ENCODE results near the gene WNK2.

The WNK2 gene

DNA sequence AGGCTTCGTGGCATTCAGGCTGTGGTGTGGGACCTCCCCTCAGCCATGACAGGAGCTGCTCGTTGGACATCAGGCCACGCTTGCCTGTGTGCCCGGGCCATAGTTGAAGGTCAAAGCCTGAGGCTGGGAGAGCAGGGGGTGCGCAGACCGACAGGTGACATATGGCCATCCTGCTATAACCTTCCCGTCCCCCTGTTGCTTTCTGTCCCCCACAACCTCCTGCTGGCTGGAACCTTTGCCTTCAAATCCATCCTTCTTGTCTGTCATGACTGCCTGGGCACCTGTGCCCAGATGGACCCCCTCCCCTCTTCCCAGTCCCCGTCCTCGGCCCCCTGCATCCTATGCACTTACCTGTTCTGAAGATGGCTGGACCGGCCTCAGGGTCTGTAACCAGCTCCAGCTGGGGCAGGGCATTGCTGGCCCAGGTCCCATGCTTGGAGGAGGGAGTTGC is 83.2 kb downstream of the WNK2 start:
- no peak for DNase-seq (ENCODE audit: low read depth)

DNA sequence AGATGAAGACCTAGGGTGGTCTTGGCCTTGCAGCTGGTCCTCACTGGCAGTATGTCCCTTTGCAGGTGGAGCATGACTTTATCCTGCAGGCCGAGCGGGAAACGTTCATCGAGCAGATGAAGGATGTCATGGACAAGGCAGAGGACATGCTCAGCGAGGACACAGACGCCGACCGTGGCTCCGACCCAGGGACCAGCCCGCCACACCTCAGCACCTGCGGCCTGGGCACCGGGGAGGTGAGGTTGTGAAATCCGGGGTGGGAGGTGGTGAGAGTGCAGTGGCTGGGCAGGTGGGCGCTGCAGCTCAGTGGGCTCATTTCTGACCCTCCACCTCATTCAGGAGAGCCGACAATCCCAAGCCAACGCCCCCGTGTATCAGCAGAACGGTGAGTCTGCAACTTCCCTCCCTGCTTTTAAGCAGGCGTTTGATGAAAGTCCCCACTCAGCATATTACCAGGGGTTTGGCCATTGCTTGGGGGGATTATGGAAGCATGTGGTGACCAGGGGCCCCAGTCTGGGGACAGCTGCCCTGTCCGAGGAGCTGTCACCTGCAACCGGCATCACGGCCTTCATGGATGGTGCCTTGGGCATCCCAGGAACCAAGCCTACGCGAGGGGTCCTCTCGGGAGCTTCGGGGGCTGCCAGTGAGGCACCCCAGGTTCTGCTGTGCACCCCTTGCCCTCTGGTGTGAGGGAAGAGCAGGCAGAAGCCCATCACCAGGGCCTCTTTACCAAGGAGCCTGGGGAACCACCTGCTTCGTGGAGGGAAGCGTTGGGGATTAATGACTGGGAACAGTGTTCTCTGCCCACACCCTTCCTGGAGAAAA is 84.0 kb downstream of the WNK2 start:
- DNase-seq (ENCODE audit: low read depth) = no peak

DNA sequence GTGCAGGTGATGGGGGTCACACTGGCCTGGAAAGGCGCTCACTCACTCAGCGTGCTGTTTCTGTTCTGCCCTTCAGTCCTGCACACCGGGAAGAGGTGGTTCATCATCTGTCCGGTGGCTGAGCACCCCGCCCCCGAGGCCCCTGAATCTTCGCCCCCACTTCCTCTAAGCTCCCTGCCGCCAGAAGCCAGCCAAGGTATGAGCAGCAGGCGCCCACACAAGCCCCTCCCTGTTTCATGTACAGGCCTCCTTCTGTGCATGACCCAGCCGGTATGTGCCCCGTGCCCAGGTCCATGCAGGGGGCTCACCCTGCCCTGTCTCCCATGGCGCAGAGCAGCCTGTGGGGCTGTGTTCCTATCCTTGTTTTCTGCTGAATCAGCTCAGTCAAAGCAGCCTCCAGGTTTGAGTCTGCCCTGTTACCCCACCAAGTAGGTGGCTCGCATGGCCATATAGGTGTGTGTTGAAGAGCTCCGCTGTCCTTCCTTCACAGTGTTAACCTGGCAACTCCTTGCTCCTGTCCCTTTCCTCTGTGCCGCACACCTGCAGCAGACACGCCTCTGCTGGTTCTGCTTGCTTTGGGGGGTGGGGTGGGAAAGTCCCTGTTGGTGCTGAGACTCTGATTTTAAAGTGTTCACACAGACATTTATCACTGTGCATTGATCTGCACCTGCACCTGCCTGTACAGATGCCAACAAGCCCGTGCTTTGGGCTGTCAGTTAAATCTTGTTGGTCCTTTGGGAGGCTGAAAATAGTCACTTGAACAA is 84.8 kb downstream of the WNK2 start:
- no peak for DNase-seq (ENCODE audit: low read depth)

DNA sequence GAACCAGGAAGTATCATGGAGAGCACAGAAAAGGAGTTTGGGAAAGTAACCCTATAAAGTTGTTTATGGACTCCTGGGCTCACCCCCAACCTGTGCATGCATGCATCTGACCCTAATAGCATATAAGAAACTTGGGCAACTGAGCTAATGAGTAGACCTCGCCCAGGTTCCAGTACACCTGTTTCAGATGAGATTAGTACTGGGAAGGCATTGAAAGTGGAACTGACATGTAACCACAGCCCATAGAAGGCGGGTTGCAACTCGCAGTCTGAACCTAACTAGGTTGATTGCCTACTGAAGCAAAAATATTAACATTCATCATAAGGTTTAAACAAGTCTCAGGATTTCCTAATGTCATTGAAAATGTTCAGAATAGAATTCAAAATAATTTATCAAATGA is 87.0 kb downstream of the WNK2 start:
- no peak for DNase-seq (ENCODE audit: low read depth)

DNA sequence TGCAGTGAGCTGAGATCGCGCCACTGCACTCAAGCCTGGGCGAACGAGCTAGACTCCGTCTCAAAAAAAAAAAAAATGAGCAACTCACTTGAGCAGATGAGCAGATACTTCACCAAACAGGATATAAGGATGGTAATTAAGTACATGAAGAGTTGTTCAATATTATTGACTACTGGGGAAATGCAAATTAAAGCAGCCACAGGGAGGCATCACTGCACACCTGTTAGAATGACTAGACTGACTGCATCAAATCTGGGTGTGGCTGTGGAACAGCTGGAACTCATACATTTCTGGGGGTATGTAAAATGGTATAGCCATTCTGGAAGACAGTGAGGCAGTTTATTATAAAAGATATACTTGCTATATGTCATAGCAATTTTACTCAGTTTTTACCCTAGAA is 93.0 kb downstream of the WNK2 start:
- no peak for DNase-seq (ENCODE audit: low read depth)

DNA sequence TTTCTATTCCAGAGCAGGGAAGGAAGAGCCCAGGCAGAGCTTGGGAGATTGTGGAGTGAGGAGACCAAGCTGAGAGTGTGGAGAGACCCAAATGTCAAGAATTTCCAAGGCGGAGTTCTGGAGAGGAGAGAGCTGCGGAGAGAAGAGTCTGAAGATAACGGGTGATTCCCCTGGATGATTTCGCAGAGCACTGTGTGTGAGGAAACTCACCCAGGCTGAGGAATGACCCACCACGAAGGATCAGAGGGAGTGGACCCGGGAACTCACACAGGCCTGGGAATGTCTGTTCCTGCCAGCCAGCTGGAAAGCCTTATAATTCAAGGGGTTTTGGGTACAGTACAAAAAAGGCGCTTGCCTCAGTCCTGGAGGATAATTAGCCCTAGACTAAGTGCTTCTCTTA is 94.2 kb downstream of the WNK2 start:
- DNase-seq (ENCODE audit: low read depth) = no peak

DNA sequence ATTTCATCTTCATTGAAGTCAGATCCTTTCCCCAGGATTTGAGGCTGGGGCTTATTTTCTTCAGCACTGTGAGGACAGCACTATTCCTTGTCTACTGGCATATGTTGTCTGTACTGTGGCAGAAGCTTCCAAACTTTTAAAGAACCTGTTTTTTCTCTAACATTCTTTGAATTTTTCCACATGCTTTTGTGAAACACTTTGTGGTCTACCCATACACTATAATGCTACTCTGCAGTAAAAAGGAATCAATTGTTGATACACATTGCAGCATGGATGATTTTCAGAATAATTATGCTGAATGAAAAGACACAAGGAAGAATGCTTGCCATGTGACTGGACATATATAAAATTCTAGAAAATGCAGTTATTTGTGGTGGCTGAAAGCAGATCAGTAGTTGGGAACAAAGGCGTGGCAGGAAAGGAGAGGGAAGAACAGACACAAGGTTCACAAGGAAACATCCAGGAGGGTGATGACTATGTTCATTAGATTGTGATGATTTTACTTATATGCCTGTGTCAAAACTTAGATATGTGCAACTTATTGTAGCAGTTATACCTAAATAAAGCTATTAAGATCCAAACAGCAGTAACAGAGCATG is 96.8 kb downstream of the WNK2 start:
- no peak for DNase-seq (ENCODE audit: low read depth)

DNA sequence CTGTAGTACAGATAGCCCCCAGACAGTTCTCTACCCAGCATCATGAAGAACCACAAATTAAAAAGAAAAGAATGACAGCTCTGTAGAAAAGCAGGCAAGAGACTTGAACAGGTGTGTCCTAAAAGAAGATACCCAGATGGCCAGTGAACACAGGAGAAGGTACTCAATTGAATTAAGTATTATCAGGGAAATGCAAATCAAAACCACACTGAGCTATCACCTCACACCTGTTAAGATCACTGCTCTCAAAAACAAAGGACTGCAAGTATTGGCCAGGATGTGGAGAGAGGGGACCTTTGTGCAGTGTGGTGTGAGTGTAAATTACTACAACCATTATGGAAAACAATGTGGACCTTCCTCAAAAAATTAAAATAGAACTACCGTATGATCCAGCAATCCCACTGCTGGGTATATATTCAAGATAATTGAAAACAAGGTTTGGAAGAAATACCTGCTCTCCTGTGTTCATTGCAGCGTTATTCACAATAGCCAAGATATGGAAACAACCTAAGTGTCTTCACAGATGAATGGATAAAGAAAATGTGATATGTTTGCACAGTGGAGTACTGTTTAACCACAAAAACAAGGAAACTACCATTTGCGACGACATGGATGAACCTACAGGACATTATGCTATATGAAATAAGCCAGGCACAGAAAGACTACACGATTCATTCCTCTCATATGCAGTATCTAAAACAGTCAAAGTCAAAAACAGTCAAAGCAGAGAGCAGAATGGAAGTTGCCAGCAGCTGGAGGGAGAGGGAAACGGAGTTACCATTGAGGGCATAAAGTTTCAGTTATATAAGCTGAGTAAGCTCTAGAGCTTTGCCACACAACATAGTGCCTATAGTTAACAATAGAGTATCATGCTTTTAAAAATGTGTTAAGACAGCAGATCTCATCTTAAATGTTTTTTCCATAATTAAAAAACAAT is 102.6 kb downstream of the WNK2 start:
- DNase-seq (ENCODE audit: low read depth) = no peak

DNA sequence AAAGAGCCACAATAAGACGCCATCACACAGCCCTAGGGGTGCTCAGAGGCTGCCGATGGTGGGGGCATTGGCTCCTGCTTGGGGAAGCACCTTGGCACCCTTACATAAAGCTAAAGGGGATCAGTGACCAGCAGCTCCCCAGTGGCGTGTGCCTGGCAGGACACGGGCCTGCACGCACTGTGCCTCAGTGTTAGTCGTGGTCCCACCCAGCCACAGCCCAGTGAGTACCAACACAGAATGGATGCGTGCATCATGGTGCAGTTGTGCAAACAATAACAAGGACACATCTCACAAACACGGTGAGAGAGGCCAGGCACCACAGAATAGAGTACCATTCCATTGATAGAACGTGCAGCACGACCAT is 103.2 kb downstream of the WNK2 start:
- no peak for DNase-seq (ENCODE audit: low read depth)

DNA sequence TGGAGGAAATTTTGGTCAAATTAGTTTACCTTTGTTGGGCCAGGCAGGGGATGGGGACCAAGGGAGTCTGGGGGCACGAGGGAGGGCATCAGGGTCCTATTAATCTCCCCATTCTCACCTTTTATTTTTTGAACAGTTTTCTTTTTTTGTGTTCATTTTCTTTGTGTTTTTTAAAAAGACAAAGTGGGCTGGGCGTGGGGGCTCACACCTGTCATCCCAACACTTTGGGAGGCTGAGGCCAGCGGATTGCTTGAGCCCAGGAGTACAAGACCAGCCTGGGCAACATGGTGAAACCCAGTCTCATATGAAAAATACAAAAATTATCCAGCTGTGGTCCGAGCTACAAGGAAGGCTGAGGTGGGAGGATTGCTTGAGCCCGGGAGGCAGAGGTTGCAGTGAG is 103.7 kb downstream of the WNK2 start:
- DNase-seq (ENCODE audit: low read depth) = no peak

DNA sequence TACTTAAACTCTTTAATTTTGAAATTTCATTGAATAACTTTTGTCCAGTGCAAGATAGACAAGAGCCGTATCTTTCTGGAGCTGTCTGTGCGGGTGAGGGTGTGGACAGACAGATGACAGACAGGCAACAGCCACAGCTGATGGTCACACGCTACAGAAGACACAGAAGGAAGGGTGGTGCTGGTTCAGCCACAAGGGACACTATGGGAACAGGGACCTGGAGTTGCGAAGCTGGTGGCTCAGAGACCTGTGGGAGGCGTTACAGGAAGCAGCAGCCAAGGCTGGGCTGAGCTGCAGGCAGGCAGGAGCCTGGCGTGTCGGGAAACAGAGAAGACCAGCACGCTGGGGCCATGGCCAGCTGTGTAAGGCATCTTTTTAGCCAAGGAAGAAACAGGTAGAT is 104.4 kb downstream of the WNK2 start:
- no peak for DNase-seq (ENCODE audit: low read depth)

DNA sequence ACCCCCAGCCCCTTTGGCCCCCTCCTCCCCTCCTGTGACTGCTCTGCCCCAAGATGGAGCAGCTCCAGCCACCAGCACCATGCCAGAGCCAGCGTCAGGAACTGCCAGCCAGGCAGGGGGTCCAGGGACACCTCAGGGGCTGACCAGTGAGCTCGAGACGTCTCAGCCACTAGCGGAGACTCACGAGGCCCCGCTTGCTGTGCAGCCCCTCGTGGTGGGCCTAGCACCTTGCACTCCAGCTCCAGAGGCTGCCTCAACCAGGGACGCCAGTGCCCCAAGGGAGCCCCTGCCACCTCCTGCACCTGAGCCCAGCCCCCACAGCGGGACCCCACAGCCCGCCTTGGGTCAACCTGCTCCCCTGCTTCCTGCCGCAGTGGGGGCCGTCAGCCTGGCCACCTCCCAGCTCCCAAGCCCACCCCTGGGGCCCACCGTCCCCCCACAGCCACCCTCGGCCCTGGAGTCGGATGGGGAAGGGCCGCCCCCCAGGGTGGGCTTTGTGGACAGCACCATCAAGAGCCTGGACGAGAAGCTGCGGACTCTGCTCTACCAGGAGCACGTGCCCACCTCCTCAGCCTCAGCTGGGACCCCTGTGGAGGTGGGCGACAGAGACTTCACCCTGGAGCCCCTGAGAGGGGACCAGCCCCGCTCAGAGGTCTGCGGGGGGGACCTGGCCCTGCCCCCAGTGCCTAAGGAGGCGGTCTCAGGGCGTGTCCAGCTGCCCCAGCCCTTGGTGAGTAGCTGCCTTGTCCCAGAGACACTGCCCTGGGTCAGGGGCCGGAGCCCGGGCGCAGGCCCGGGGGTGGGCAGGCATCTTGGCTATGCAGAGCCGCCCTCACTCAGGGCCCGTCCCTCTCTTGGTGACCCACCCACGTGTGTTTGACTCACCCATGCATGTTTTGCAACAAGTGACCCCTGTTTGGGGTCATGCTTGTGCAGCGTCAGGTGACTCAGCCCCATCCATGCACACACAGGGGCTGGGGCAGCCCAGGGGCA is 105.2 kb downstream of the WNK2 start:
- no peak for DNase-seq (ENCODE audit: low read depth)

DNA sequence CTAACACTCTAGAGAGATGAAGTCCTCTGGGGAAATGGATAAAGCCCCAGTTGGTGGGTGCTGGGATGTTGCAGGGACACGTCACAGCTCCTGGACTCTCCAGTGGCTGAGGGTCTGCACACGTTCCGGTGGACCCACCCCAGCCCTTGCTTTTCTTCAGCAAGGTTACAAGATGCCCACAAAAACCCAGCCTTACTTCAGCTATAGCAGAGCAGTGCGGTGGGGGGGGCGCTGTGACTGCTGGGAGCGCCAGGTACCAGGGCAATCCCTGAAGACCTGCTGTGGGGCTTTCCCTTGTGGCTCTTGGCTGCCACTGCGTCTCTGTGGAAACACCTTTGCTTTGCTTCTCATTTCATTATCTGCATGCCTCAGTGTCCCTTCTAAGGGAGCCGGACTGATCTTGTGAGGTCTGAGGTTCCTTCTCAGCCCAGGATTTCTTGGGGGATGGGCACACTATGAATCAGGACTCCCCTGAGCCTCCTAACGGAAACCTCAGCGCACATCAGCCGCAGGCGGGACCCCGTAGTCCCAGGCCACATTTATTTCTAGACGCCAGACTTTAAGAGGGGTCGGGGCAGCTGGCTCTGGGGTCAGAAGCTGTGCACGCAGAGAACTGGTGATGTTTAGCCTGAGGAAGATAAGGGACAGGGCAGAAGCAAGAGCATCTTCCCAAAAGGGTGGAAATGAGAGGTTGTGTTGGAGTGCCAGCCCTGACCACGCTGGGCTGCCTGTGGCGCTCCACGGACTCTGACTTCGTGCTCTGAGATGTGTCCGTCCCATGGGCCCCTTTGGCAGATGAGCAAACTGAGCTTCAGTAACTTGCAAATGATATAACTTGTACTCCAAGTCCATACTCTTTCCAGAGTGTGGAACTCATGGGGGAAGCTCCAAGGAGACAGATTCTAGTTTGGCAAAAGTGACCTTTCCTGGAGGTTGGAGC is 106.8 kb downstream of the WNK2 start:
- no peak for DNase-seq (ENCODE audit: low read depth)

DNA sequence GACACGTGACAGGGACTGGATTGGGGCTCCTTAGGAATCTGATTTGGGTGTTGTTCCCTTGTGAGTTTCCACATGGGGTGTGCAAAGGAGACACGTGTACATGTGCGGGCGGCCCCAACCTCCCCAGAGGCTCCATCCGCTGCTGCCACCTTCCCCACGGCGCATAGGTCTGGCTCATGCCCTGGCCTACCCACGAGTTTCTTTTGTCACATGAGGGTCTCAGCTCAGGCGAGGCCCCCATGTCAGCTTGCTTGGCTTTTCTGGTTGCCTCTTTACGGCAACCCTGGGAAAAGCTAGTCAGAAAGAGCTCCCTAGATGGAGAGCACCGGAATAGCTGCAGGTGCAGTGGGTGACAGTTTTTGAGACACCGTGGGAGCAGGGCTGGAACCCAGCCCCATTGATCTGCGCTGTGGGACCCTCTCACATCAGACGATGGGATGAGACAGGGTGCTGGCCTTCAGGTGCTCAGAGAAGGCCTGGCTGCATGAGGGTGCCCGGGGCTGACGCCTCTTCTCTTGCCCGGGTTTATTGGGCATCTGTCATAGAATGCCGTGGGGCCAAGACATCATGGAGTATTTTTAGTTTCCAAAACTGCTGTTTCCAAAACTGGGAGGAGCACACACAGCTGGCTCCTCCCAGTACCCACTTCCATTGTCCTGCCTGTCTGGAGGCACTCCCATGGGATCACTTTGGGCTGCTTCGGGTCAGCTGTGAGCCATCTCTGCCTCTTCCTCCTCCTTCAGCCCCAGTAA is 107.8 kb downstream of the WNK2 start:
- no peak for DNase-seq (ENCODE audit: low read depth)

DNA sequence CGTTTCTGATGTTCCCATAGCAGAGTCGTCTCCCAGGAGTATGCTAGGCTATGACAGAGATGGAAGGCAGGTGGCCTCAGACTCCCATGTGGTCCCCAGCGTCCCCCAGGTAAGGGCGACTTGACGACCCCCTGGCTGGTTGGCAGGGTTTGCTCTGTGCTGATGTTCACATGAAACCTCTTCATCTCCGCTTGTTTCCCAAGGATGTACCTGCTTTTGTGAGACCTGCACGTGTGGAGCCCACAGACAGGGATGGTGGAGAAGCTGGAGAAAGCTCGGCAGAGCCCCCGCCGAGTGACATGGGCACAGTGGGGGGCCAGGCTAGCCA is 108.3 kb downstream of the WNK2 start:
- DNase-seq (ENCODE audit: low read depth) = no peak

DNA sequence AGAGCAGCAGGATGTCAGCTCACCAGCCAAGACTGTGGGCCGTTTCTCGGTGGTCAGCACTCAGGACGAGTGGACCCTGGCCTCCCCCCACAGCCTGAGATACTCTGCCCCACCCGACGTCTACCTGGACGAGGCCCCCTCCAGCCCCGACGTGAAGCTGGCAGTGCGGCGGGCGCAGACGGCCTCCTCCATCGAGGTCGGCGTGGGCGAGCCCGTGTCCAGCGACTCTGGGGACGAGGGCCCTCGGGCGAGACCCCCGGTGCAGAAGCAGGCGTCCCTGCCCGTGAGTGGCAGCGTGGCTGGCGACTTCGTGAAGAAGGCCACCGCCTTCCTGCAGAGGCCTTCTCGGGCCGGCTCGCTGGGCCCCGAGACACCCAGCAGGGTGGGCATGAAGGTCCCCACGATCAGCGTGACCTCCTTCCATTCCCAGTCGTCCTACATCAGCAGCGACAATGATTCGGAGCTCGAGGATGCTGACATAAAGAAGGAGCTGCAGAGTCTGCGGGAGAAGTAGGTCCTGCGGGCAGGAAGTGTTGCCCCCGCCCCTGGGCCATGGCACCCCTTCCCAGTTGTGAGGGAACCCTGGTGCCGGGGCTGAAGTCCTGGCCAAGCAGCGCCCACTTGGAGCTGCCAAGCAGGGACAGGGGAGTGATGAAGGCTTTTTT is 108.9 kb downstream of the WNK2 start:
- no peak for DNase-seq (ENCODE audit: low read depth)

DNA sequence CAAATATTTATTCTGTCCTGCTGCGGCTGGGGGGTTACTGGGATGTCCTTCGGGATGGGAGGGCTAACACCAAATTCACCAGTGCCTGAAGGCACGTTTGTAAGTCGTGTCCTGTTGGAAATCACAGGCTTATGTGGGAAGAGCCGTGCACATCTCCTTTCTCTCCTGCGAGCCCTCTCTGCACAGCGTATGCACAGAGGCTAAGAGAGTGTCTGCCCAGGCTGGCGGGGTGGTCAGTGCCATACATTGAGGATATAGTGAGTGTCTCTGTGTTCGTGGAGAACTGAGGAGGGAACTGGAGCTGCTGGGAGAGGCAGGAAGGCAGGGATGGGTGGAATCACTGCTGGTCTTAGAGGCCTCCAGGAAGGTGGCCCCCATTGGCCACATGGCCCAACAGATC is 110.1 kb downstream of the WNK2 start:
- DNase-seq (ENCODE audit: low read depth) = no peak

DNA sequence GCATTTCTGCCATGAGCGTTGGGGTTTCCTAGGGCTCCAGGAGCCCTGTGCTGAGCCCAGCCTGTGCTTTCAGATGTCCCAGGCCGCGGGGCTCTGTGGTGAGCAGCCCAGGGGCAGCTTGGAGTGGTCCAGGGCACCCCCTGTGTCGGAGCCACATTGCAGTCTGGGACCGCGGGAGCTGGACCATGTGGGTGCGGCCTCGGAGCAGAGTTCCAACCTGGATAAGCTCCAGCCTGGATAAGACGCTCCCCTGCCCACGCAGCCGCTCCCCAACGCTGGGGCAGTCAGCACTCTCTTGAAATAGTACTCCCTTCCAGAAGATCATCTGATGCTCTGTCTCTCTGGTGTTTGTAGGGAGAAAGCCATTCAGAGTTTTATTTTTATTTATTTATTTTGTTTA is 111.1 kb downstream of the WNK2 start:
- DNase-seq (ENCODE audit: low read depth) = no peak

Data from CMK (cell line).